H1 (cell line): Measurements from ENCODE around the gene UBXN4. TPM values are rescaled to one million over a fixed set of nuclear protein-coding genes. Genes with fewer than 3 reads are reported as not detected.

Source experiments
- CREB1 ChIP-seq: IDR thresholded peaks from 2 replicates; pipeline ENCODE4 v1.6.1; 2012; ENCODE audit warnings: inconsistent platforms
- GABPA ChIP-seq: IDR thresholded peaks from 2 replicates; pipeline ENCODE4 v1.6.1; 2011; ENCODE audit warnings: mild to moderate bottlenecking, low read length, moderate library complexity, borderline replicate concordance; ENCODE audit not compliant: insufficient read depth
- JUN ChIP-seq: IDR thresholded peaks from 2 replicates; pipeline ENCODE4 v1.6.1; 2011; ENCODE audit warnings: low read depth, mild to moderate bottlenecking, improper control_type of control experiment, low read length
- KDM1A ChIP-seq: fragments of 200-600, 300-600 bp; sonication (generic); IDR thresholded peaks from 2 replicates; pipeline ENCODE4 v1.7.1; 2016; ENCODE audit warnings: mild to moderate bottlenecking, low read length, borderline replicate concordance
- RFX5 ChIP-seq: IDR thresholded peaks from 2 replicates; pipeline ENCODE4 v1.6.1; 2011; ENCODE audit warnings: low read depth, low read length, improper control_type of control experiment, borderline replicate concordance
- SIN3A ChIP-seq, 2 experiments: IDR thresholded peaks in 1 of 2; conservative IDR thresholded peaks in 1 of 2; 2 replicates each; pipeline ENCODE4 v1.6.1; 2011 to 2012; ENCODE audit warnings: low read length in 2 of 2, improper control_type of control experiment in 1 of 2, low read depth in 1 of 2, mild to moderate bottlenecking in 1 of 2
- TAF7 ChIP-seq: optimal IDR thresholded peaks from 2 replicates; pipeline ENCODE3; 2011; ENCODE audit warnings: low read depth, mild to moderate bottlenecking, inconsistent platforms, low read length, moderate library complexity, borderline replicate concordance
- ZNF274 ChIP-seq: IDR thresholded peaks from 2 replicates; pipeline ENCODE4 v1.7.0; 2012; ENCODE audit warnings: low read length, borderline replicate concordance; ENCODE audit errors: extremely low read depth
- polyA plus RNA-seq, 7 experiments: library from polyadenylated mRNA; depleted of rRNA in 3 of 7; stranded (reverse) in 5 of 7; unstranded in 2 of 7; fragments of >200 nt in 5 of 7; fragments of 200-250 nt in 2 of 7; gene quantifications; 1 replicate in 5 of 7; 2 replicates in 1 of 7; 4 replicates in 1 of 7; pipeline versions ENCODE4 v1.2.1 to v1.2.3, GENCODE V29; 2011 to 2013; ENCODE audit warnings: missing spikeins in 2 of 7, mixed read lengths in 2 of 7
- total RNA-seq: library from RNA; stranded (reverse); fragmentation: NEBNext Ultra II Directional; extraction: Animal tissue kit (Norgen Biotek cat#: 25700); gene quantifications from 2 replicates; pipeline ENCODE4 v1.2.1, GENCODE V29; 2021
- TF ChIP-seq, protein P1 (sequence below): fragments of 300-600 bp; sonication (generic); IDR thresholded peaks from 2 replicates; pipeline ENCODE4 v1.7.1; 2012; ENCODE audit warnings: low read length, moderate library complexity, mild to moderate bottlenecking, inconsistent platforms; ENCODE audit not compliant: insufficient replicate concordance

Gene UBXN4
- total and polyA plus RNA-seq, 2 of the 8 experiments (the other 6 are each of a cell fraction or from before 2014, with no cell fraction given): 20.1 to 64.2 TPM

DNA sequence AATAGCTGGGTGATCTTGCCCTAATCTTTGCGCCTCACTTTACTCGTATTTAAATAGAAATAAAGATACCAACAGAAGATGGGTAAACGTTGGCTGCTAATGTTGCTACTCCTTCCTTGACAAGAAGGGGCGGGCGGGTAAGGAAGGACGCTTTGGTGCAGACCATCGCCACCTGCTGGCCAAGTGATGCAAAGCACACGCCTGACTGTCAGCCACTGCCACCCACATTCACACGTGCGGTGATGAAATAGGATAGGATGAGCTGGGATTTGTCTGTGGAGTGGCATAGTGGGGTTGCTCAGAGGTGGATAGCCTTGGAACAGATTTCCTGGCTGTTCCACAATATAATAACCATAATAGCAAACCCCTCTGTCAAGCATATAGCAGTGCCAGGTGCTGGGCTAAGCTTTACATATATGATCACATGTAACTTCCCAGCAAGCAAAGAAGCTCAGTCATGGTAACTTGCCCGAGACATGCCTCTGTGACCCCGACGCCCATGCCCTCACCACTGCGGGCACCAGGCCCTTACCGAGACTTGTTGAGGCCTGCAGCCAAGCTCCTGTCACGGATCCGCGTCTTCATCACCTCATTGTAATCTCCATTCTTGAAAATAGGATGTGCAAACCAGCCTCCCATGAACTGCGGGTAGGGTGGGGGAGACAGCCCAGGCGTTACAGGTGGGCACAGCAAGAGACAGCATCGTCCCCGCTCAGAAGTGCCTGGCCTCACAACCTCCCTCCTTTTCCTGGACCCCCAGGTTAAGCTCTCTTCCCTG is 56.0 kb downstream of the UBXN4 start (continued):
- TF ChIP-seq, protein P1, sequence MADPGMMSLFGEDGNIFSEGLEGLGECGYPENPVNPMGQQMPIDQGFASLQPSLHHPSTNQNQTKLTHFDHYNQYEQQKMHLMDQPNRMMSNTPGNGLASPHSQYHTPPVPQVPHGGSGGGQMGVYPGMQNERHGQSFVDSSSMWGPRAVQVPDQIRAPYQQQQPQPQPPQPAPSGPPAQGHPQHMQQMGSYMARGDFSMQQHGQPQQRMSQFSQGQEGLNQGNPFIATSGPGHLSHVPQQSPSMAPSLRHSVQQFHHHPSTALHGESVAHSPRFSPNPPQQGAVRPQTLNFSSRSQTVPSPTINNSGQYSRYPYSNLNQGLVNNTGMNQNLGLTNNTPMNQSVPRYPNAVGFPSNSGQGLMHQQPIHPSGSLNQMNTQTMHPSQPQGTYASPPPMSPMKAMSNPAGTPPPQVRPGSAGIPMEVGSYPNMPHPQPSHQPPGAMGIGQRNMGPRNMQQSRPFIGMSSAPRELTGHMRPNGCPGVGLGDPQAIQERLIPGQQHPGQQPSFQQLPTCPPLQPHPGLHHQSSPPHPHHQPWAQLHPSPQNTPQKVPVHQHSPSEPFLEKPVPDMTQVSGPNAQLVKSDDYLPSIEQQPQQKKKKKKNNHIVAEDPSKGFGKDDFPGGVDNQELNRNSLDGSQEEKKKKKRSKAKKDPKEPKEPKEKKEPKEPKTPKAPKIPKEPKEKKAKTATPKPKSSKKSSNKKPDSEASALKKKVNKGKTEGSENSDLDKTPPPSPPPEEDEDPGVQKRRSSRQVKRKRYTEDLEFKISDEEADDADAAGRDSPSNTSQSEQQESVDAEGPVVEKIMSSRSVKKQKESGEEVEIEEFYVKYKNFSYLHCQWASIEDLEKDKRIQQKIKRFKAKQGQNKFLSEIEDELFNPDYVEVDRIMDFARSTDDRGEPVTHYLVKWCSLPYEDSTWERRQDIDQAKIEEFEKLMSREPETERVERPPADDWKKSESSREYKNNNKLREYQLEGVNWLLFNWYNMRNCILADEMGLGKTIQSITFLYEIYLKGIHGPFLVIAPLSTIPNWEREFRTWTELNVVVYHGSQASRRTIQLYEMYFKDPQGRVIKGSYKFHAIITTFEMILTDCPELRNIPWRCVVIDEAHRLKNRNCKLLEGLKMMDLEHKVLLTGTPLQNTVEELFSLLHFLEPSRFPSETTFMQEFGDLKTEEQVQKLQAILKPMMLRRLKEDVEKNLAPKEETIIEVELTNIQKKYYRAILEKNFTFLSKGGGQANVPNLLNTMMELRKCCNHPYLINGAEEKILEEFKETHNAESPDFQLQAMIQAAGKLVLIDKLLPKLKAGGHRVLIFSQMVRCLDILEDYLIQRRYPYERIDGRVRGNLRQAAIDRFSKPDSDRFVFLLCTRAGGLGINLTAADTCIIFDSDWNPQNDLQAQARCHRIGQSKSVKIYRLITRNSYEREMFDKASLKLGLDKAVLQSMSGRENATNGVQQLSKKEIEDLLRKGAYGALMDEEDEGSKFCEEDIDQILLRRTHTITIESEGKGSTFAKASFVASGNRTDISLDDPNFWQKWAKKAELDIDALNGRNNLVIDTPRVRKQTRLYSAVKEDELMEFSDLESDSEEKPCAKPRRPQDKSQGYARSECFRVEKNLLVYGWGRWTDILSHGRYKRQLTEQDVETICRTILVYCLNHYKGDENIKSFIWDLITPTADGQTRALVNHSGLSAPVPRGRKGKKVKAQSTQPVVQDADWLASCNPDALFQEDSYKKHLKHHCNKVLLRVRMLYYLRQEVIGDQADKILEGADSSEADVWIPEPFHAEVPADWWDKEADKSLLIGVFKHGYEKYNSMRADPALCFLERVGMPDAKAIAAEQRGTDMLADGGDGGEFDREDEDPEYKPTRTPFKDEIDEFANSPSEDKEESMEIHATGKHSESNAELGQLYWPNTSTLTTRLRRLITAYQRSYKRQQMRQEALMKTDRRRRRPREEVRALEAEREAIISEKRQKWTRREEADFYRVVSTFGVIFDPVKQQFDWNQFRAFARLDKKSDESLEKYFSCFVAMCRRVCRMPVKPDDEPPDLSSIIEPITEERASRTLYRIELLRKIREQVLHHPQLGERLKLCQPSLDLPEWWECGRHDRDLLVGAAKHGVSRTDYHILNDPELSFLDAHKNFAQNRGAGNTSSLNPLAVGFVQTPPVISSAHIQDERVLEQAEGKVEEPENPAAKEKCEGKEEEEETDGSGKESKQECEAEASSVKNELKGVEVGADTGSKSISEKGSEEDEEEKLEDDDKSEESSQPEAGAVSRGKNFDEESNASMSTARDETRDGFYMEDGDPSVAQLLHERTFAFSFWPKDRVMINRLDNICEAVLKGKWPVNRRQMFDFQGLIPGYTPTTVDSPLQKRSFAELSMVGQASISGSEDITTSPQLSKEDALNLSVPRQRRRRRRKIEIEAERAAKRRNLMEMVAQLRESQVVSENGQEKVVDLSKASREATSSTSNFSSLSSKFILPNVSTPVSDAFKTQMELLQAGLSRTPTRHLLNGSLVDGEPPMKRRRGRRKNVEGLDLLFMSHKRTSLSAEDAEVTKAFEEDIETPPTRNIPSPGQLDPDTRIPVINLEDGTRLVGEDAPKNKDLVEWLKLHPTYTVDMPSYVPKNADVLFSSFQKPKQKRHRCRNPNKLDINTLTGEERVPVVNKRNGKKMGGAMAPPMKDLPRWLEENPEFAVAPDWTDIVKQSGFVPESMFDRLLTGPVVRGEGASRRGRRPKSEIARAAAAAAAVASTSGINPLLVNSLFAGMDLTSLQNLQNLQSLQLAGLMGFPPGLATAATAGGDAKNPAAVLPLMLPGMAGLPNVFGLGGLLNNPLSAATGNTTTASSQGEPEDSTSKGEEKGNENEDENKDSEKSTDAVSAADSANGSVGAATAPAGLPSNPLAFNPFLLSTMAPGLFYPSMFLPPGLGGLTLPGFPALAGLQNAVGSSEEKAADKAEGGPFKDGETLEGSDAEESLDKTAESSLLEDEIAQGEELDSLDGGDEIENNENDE: no peak
- TF ChIP-seq ZNF274 (no peak), TAF7 (no peak), KDM1A (no peak), JUN (no peak), CREB1 (peak; percentile 80), SIN3A (conservative IDR thresholded peaks at IDR 0.05 in 1 of 2, IDR thresholded peaks at IDR 0.05 in 1 of 2; ENCODE audit: low read depth in 1 of 2, low read length in 2 of 2) (peak in 1 of 2 experiments; percentile 52; a peak in 1 of 4 replicates), RFX5 (no peak), GABPA (no peak)
